Psoas muscle (tissue), 8 donors: ENCODE data around the gene ZNF750. TPM values are rescaled to one million over a fixed set of nuclear protein-coding genes. Genes with fewer than 3 reads are reported as not detected.

Experiments used
- ATAC-seq, 4 donors: fragments of 200-7000 bp; cut with Tn5 transposase; one replicate each; pipeline ENCODE4 v1.9.1; 2020; ENCODE audit warnings: moderate library complexity in 3 of 4, mild to moderate bottlenecking in 2 of 4
- DNase-seq, 2 donors: peaks; one replicate each; pipeline ENCODE4 v3.0.0-alpha.2; 2020
- H3K27ac ChIP-seq: fragments of 200-600 bp; one replicate; pipeline ENCODE4 v1.8.0; 2022
- H3K27me3 ChIP-seq, 3 donors: fragments of 200-600 bp in 1 of 3; one replicate each; pipeline versions ENCODE4 v1.6.1 to v1.8.0; 2013 to 2022; ENCODE audit warnings: low read length in 2 of 3, mild to moderate bottlenecking in 2 of 3, moderate library complexity in 1 of 3; ENCODE audit not compliant: insufficient read depth in 3 of 3
- H3K36me3 ChIP-seq, 2 donors: fragments of 200-600 bp in 1 of 2; one replicate each; pipeline versions ENCODE4 v1.6.1 to v1.8.0; 2013 to 2022; ENCODE audit warnings: low read depth in 1 of 2, mild to moderate bottlenecking in 1 of 2, moderate library complexity in 1 of 2; ENCODE audit not compliant: insufficient read depth in 1 of 2
- H3K4me1 ChIP-seq: fragments of 200-600 bp; one replicate; pipeline ENCODE4 v1.8.0; 2022
- H3K4me3 ChIP-seq: fragments of 200-600 bp; one replicate; pipeline ENCODE4 v1.8.0; 2022; ENCODE audit warnings: mild to moderate bottlenecking
- H3K9me3 ChIP-seq: fragments of 200-600 bp; one replicate; pipeline ENCODE4 v1.8.0; 2022
- CTCF ChIP-seq: fragments of 200-600 bp; IDR thresholded peaks from one replicate; pipeline ENCODE4 v1.8.0; 2022; ENCODE audit warnings: antibody characterized with exemption
- WGBS, 3 donors: extraction: QIAGEN DNeasy Blood & Tissue Kit; methylation state at CpG; one replicate each; pipeline versions ENCODE4 v1.1.6 to v1.1.7; 2013; 5-methylcytosine and 5-hydroxymethylcytosine counted together
- intact Hi-C, 2 donors: fragments of 100-400 bp; cut with DNase I; formaldehyde crosslinking; loops; one replicate each; pipeline versions ENCODE4 v1.11.0 to v1.14.2; 2022
- polyA plus RNA-seq, 3 donors: library from polyadenylated mRNA; stranded (reverse); fragments of 200-250 nt; gene quantifications; one replicate each; pipeline ENCODE4 v1.2.3, GENCODE V29; 2013
- total RNA-seq, 4 donors: library from RNA; stranded (reverse); fragmentation: NEBNext Ultra II Directional in 2 of 4; extraction: Animal tissue kit (Norgen Biotek cat#: 25700) in 2 of 4; gene quantifications; one replicate each; pipeline versions ENCODE4 v1.2.1 to v1.2.4, GENCODE V29; 2021 to 2023
- donor health status: healthy with polysubstance abuse.
- donor health status: DM: no; HTN: no; CAD: no; lungs with moderate emphysema.
- donor health status: Bipolar disorder and iron deficiency.
- donor health status: healthy.
- donor health status: DM: yes; HTN: yes; CAD: no.
- donor health status: DM: no; HTN: no; CAD: no.
- donor health status: DM: no; HTN: no; CAD: no.
- donor health status: DM: yes; HTN: yes; CAD: no.

Gene ZNF750
- total and polyA plus RNA-seq, 7 donors = 0.79 to 6.3 (median 2.2) TPM; not detected in 1

GRCh38 chr17:82801377-82801970, 38.3 kb downstream of the ZNF750 start:
- no peak overlapping the region for H3K4me3 ChIP-seq
- DNase-seq (peak in 1 of 2 donors; percentile 15), ATAC-seq (no peak)
- H3K27me3 ChIP-seq = no peaks in the 10 kb centered on the region
- H3K9me3 ChIP-seq = no peaks in the 10 kb centered on the region
- intact Hi-C loops = no loop called here
- H3K36me3 ChIP-seq = peaks cover 0 to 13% of the 10 kb centered on the region in 2 donors
- 96% methylated on average over 61 to 63 of the region's 63 CpGs for WGBS, 3 donors
- H3K27ac ChIP-seq = no peak overlapping the region
- no peak for TF ChIP-seq CTCF
- peaks cover 16% of the 10 kb centered on the region for H3K4me1 ChIP-seq

- H3K4me1 ChIP-seq = peaks cover 16% of the 10 kb centered on the region
- TF ChIP-seq CTCF = no peak
These were observed 38.9 kb downstream of the ZNF750 start for GRCh38 chr17:82800885-82801284.

GRCh38 chr17:82799591-82799990, 40.2 kb downstream of the ZNF750 start:
- no peak for TF ChIP-seq CTCF
- Histone ChIP-seq H3K9me3 (no peaks in the 10 kb centered on the region), H3K4me3 (no peak overlapping the region), H3K27me3 (no peaks in the 10 kb centered on the region), H3K4me1 (peaks cover 6% of the 10 kb centered on the region), H3K27ac (no peak overlapping the region), H3K36me3 (peaks cover 0 to 13% of the 10 kb centered on the region in 2 donors)
- 94 to 95% (median 95%) methylated on average over 16 of the region's 16 CpGs for WGBS, 3 donors
- DNase-seq (no peak), ATAC-seq (no peak)
- intact Hi-C loops = no loop called here

More at GRCh38 chr17:82800885-82801284, 38.9 kb downstream of the ZNF750 start:
- DNase-seq (no peak), ATAC-seq (no peak)
- Histone ChIP-seq H3K9me3 (no peaks in the 10 kb centered on the region), H3K27me3 (no peaks in the 10 kb centered on the region), H3K4me3 (no peak overlapping the region), H3K27ac (no peak overlapping the region), H3K36me3 (peaks cover 0 to 13% of the 10 kb centered on the region in 2 donors)
- intact Hi-C loops = no loop called here
- WGBS, 3 donors = 95 to 97% (median 96%) methylated on average over 12 to 15 of the region's 15 CpGs

GRCh38 chr17:82798752-82799151, 41.1 kb downstream of the ZNF750 start:
- ATAC-seq (no peak), DNase-seq (no peak)
- WGBS, 3 donors = 96 to 99% (median 98%) methylated on average over 7 of the region's 7 CpGs
- Histone ChIP-seq H3K4me1 (peaks cover 2% of the 10 kb centered on the region), H3K27me3 (no peaks in the 10 kb centered on the region), H3K27ac (no peak overlapping the region), H3K36me3 (peaks cover 0 to 13% of the 10 kb centered on the region in 2 donors), H3K9me3 (no peaks in the 10 kb centered on the region), H3K4me3 (no peak overlapping the region)
- TF ChIP-seq CTCF = no peak
- intact Hi-C loops = no loop called here

- Histone ChIP-seq H3K4me1 (peaks cover 5% of the 10 kb centered on the region), H3K36me3 (peaks cover 0 to 13% of the 10 kb centered on the region in 2 donors), H3K9me3 (no peaks in the 10 kb centered on the region), H3K27me3 (no peaks in the 10 kb centered on the region), H3K4me3 (no peak overlapping the region), H3K27ac (no peak overlapping the region)
- no peak for DNase-seq
- intact Hi-C loops = no loop called here
- 95 to 98% (median 97%) methylated on average over 9 of the region's 9 CpGs for WGBS, 3 donors
- ATAC-seq = no peak
- no peak for TF ChIP-seq CTCF
These were observed 42.8 kb downstream of the ZNF750 start for GRCh38 chr17:82797061-82797460.
